Sigmoid colon (tissue), 7 donors: ENCODE measurements around the gene CHID1. TPM values are rescaled to one million over a fixed set of nuclear protein-coding genes. Genes with fewer than 3 reads are reported as not detected.

ENCODE experiments used
- DNase-seq: peaks from one replicate; pipeline ENCODE4 v3.0.0-alpha.2; 2019
- H3K27ac ChIP-seq, 4 donors: fragments of 200-600 bp; sonication (generic); one replicate each; pipeline ENCODE4 v1.5.1; 2016 to 2019; ENCODE audit warnings: mild to moderate bottlenecking in 1 of 4
- H3K27me3 ChIP-seq, 3 donors: fragments of 200-600 bp; sonication (generic); one replicate each; pipeline ENCODE4 v1.5.1; 2019; ENCODE audit warnings: mild to moderate bottlenecking in 1 of 3
- H3K36me3 ChIP-seq, 4 donors: fragments of 200-600 bp; sonication (generic); one replicate each; pipeline ENCODE4 v1.5.1; 2016 to 2019
- H3K4me1 ChIP-seq, 4 donors: fragments of 200-600 bp; sonication (generic); one replicate each; pipeline ENCODE4 v1.5.1; 2017 to 2019
- H3K4me3 ChIP-seq, 4 donors: fragments of 200-600 bp; sonication (generic); one replicate each; pipeline ENCODE4 v1.5.1; 2017 to 2019; ENCODE audit warnings: mild to moderate bottlenecking in 2 of 4, moderate library complexity in 1 of 4
- H3K9me3 ChIP-seq, 4 donors: fragments of 200-600 bp in 3 of 4; sonication (generic) in 3 of 4; one replicate each; pipeline versions ENCODE4 v1.5.1 to v1.6.1; 2013 to 2019
- EP300 ChIP-seq, 4 donors: sonication (generic); formaldehyde crosslinking; IDR thresholded peaks; one replicate each; pipeline ENCODE4 v1.6.1; 2017; ENCODE audit warnings: antibody characterized with exemption in 4 of 4
- POLR2A ChIP-seq, 2 donors: fragments of 450-650 bp; IDR thresholded peaks; one replicate each; pipeline ENCODE4 v1.6.1; 2016; ENCODE audit warnings: antibody characterized with exemption in 2 of 2, mild to moderate bottlenecking in 2 of 2, moderate library complexity in 2 of 2
- POLR2AphosphoS5 ChIP-seq, 4 donors: sonication (generic); formaldehyde crosslinking; IDR thresholded peaks; one replicate each; pipeline ENCODE4 v1.6.1; 2017; ENCODE audit warnings: antibody characterized with exemption in 4 of 4
- WGBS, 2 donors: extraction: QIAGEN DNeasy Blood & Tissue Kit; methylation state at CpG; one replicate each; pipeline ENCODE4 v1.1.7; 2013; 5-methylcytosine and 5-hydroxymethylcytosine counted together
- intact Hi-C: fragments of 100-400 bp; cut with DNase I; formaldehyde crosslinking; loops from one replicate; pipeline ENCODE4 v1.15.1; 2023
- polyA plus RNA-seq, 3 donors: library from polyadenylated mRNA; stranded (reverse); fragments of 200-250 nt; gene quantifications; one replicate each; pipeline ENCODE4 v1.2.3, GENCODE V29; 2013
- total RNA-seq, 4 donors: library from RNA; depleted of rRNA; stranded (reverse); fragments of >200 nt; gene quantifications; one replicate each; pipeline ENCODE4 v1.1.0, GENCODE V29; 2016
- TF ChIP-seq, protein P1 (sequence below), 4 experiments: fragments of 450-650 bp in 3 of 4; fragments of 200-600 bp in 1 of 4; IDR thresholded peaks; one replicate each; pipeline ENCODE4 v1.5.1; 2016 to 2019; ENCODE audit warnings: antibody characterized with exemption in 4 of 4, mild to moderate bottlenecking in 3 of 4, moderate library complexity in 2 of 4
- donor health status: healthy with polysubstance abuse.
- donor health status: Bipolar disorder and iron deficiency.
- donor health status: healthy.

Gene CHID1
- total and polyA plus RNA-seq, 7 donors: 16.9 to 52.3 (median 47.1) TPM

- H3K4me3 ChIP-seq: peak overlapping the region; percentile 84 to 96 (median 90)
- no peak for DNase-seq
- peaks cover 0 to 5% (median 2%) of the 10 kb centered on the region in 4 donors for H3K36me3 ChIP-seq
- intact Hi-C loops: loop anchor here (5.0 kb wide), 1 partner anchor 79 kb away; no protein-coding TSS in a partner anchor
- peak in 2 of 4 donors; percentile 43 to 50 for TF ChIP-seq POLR2AphosphoS5 (IDR thresholded peaks at IDR 0.05)
- TF ChIP-seq, protein P1, sequence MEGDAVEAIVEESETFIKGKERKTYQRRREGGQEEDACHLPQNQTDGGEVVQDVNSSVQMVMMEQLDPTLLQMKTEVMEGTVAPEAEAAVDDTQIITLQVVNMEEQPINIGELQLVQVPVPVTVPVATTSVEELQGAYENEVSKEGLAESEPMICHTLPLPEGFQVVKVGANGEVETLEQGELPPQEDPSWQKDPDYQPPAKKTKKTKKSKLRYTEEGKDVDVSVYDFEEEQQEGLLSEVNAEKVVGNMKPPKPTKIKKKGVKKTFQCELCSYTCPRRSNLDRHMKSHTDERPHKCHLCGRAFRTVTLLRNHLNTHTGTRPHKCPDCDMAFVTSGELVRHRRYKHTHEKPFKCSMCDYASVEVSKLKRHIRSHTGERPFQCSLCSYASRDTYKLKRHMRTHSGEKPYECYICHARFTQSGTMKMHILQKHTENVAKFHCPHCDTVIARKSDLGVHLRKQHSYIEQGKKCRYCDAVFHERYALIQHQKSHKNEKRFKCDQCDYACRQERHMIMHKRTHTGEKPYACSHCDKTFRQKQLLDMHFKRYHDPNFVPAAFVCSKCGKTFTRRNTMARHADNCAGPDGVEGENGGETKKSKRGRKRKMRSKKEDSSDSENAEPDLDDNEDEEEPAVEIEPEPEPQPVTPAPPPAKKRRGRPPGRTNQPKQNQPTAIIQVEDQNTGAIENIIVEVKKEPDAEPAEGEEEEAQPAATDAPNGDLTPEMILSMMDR (IDR thresholded peaks at IDR 0.05): no peak
- TF ChIP-seq POLR2A (IDR thresholded peaks at IDR 0.05): no peak
- TF ChIP-seq EP300 (IDR thresholded peaks at IDR 0.05): no peak
- H3K4me1 ChIP-seq: peaks cover 0 to 51% (median 31%) of the 10 kb centered on the region in 4 donors
- H3K9me3 ChIP-seq: no peaks in the 10 kb centered on the region
- H3K27ac ChIP-seq: peak overlapping the region; percentile 94 to 95 (median 95)
- 3 to 10% methylated on average over 26 of the region's 26 CpGs for WGBS, 2 donors
- no peaks in the 10 kb centered on the region for H3K27me3 ChIP-seq
Measured at GRCh38 chr11:926341-926916, 15.8 kb upstream of the CHID1 start.

DNA sequence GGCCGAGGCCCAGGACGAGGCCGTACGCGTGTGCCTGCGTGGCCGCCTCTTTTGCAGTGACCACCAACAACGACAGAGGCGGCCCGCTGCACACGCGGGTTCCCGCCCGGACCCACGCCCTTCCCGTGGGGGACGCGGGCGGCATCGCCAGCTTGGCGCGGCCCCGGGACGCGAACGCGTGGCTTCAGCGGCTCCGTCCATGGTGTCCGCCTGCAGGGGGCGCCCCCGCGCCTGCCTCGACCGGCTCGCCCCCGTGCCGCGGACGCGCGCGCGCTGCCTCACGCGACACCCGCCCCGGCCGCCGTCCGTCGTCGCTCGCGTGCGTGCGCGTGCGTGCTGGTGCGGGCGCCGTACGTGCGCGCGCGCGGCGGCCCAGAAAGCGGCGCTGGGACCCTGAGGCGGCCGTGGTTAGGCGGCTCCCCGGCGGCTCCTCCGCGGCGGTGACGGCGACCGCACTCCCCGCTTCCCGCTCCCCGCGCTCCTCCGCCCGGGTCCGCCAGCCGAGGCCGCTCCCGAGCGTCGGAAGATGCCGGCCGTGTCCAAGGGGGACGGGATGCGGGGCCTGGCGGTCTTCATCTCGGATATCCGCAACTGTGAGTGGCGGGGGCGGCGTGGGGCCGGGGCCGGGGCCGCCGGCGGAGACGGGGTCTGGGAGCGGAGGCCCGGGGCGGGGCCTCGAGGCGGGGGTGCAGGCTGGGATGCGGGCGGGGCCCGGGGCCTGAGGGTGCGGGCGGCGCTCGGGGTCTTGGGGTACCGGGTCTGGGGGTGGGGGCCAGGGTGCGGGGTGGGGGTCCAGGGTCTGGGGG, 15.1 kb upstream of the CHID1 start, which contains the start of gene AP2A2:
Gene AP2A2 (plus strand): TSS at position 375 of the 806 bp plus-strand sequence. CDS start 152 bp downstream, at position 527.
- Histone ChIP-seq H3K9me3 (no peaks in the 10 kb centered on the region), H3K4me3 (peak within 1 kb of the TSS; percentile 84 to 96 (median 90)), H3K27ac (peak within 1 kb of the TSS; percentile 94 to 95 (median 95)), H3K4me1 (peaks cover 0 to 43% (median 25%) of the 10 kb centered on the region in 4 donors), H3K27me3 (no peaks in the 10 kb centered on the region), H3K36me3 (peaks cover 0 to 5% (median 2%) of the 10 kb centered on the region in 4 donors)
- intact Hi-C loops: loop anchor here (2.0 to 5.0 kb wide), 2 partner anchors 15 to 78 kb away; partner anchors contain the start of gene CHID1
- peak; percentile 93 for DNase-seq
- 4% methylated on average over 124 of the region's 124 CpGs for whole genome bisulfite sequencing, 2 donors
- no peak for TF ChIP-seq EP300 (IDR thresholded peaks at IDR 0.05)
- TF ChIP-seq POLR2A (IDR thresholded peaks at IDR 0.05): no peak
- TF ChIP-seq POLR2AphosphoS5 (IDR thresholded peaks at IDR 0.05): peak in 3 of 4 donors; percentile 59 to 81 (median 75)
- TF ChIP-seq, protein P1 (IDR thresholded peaks at IDR 0.05): peak; percentile 29 to 74 (median 62)

DNA sequence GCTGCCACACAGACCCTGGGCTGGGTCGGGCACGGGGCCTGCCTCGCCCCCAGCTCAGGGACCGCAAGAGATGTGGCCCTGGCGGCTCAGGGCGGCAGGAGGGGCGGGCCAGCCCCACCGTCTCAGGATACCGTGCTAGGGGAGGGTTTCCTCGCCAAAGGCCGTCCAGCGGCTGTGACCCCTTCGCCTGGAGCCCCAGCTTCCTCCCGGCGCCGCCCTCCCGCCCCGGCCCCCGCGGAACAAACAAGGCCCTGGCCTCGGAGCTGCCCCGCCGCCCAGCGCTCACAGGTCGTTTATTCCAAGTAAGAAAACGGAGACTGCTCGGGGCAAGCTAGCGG, 14.5 kb upstream of the CHID1 start:
- intact Hi-C loops: loop anchor here (2.0 to 5.0 kb wide), 2 partner anchors 14 to 78 kb away; partner anchors contain the start of gene CHID1
- TF ChIP-seq, protein P1 (IDR thresholded peaks at IDR 0.05): no peak
- no peak for TF ChIP-seq POLR2A (IDR thresholded peaks at IDR 0.05)
- no peak for TF ChIP-seq POLR2AphosphoS5 (IDR thresholded peaks at IDR 0.05)
- TF ChIP-seq EP300 (IDR thresholded peaks at IDR 0.05): no peak
- whole genome bisulfite sequencing, 2 donors: 61 to 69% methylated on average over 28 of the region's 28 CpGs
- DNase-seq: no peak
- no peaks in the 10 kb centered on the region for H3K27me3 ChIP-seq
- H3K4me3 ChIP-seq: peak overlapping the region; percentile 29 to 96 (median 86)
- peak overlapping the region; percentile 94 to 95 (median 95) for H3K27ac ChIP-seq
- H3K9me3 ChIP-seq: no peaks in the 10 kb centered on the region
- H3K36me3 ChIP-seq: peaks cover 0 to 5% (median 2%) of the 10 kb centered on the region in 4 donors
- H3K4me1 ChIP-seq: peaks cover 0 to 40% (median 25%) of the 10 kb centered on the region in 4 donors

DNA sequence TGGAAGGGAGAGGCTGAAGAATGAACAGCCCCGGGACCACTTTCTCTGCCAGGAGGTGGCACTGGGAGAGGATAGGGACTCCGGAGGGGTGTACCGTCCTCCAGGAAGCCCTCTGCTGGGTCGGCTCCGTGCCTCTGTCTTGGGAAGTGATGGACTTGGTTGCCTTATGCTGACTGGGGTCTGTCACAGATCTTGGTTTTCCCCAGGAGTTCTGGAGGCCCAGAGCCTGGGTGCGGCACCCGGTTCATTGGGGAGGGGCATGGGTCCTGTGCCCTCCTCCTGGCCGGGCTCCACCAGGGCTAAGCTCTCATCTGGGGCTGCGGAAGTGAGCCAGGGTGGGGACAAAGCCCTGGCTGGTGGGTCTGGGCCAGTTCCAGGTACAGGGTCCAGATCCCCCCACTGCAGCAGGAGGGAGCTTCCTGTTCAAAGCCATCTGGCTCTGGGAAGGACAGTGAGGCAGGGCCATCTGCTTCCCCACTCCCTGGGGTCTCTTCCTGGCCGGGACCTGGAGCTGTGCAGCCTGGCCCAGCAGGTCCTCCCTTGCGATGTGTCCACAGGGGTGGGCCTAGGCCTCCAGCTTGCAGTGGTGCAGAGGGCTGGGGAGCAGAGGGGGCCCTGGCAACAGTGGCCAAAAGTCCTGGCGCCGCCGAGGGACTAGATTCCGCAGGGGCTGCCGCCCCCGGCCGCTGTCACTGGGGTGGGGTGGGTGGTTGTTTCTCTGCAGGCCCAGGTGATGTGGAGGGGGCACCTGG, 14.0 kb upstream of the CHID1 start:
- TF ChIP-seq POLR2AphosphoS5 (IDR thresholded peaks at IDR 0.05): no peak
- no peak for TF ChIP-seq EP300 (IDR thresholded peaks at IDR 0.05)
- TF ChIP-seq POLR2A (IDR thresholded peaks at IDR 0.05): no peak
- TF ChIP-seq, protein P1 (IDR thresholded peaks at IDR 0.05): no peak
- Histone ChIP-seq H3K27ac (peak overlapping the region; percentile 94 to 95 (median 95)), H3K4me1 (peaks cover 0 to 34% (median 24%) of the 10 kb centered on the region in 4 donors), H3K27me3 (no peaks in the 10 kb centered on the region), H3K9me3 (no peaks in the 10 kb centered on the region), H3K36me3 (peaks cover 0 to 5% (median 2%) of the 10 kb centered on the region in 4 donors), H3K4me3 (no peak overlapping the region)
- peak; percentile 73 for DNase-seq
- intact Hi-C loops: loop anchor here (2.0 to 5.0 kb wide), 2 partner anchors 14 to 77 kb away; partner anchors contain the start of gene CHID1
- 87 to 90% methylated on average over 18 of the region's 18 CpGs for WGBS, 2 donors
